Ureter (tissue), 1 donor: ENCODE measurements around the gene MAP3K6. TPM values are rescaled to one million over a fixed set of nuclear protein-coding genes. Genes with fewer than 3 reads are reported as not detected.

Experiments
- total RNA-seq: library from RNA; stranded (reverse); gene quantifications from one replicate; pipeline ENCODE4 v1.2.4, GENCODE V29; 2023
- donor health status: DM: yes; HTN: yes; CAD: no.

Gene MAP3K6
- total RNA-seq, 1 donor from 2014 or later = 75.5 TPM

Other genes with a start within 250 kb of the MAP3K6 start
- gene SLC9A1, start 211.8 kb downstream of the MAP3K6 start, total RNA-seq = 79.4 TPM
- 30.3 TPM for gene WDTC1, start 132.3 kb downstream of the MAP3K6 start, total RNA-seq
- gene TMEM222, start 44.8 kb downstream of the MAP3K6 start, total RNA-seq = 54.1 TPM
- 93.6 TPM for gene SYTL1, start 24.9 kb downstream of the MAP3K6 start, total RNA-seq
- 2.1 TPM for gene FCN3, start 7.9 kb upstream of the MAP3K6 start, total RNA-seq
- gene CD164L2, start 16.4 kb upstream of the MAP3K6 start, total RNA-seq = not detected
- 0.47 TPM for gene GPR3, start 25.7 kb upstream of the MAP3K6 start, total RNA-seq
- 141 TPM for gene WASF2, start 123.2 kb upstream of the MAP3K6 start, total RNA-seq
- 27.3 TPM for gene AHDC1, start 237.2 kb upstream of the MAP3K6 start, total RNA-seq